ENCODE results near the gene PLA2G10. TPM values are rescaled to one million over a fixed set of nuclear protein-coding genes. Genes with fewer than 3 reads are reported as not detected.
"Not testable (repeated sequence)": the region's sequence is repeated elsewhere in the genome, so short reads cannot be mapped to it uniquely, and the experiment has no call there.

Gene PLA2G10, protein sequence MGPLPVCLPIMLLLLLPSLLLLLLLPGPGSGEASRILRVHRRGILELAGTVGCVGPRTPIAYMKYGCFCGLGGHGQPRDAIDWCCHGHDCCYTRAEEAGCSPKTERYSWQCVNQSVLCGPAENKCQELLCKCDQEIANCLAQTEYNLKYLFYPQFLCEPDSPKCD
- polyA plus RNA-seq (2013) = 0.09 TPM

GRCh38 chr16:14694129-14694528, at the start of gene PLA2G10:
PLA2G10 (minus strand) TSS chr16:14694308; CDS start chr16:14694229, 79 bp downstream.
- H3K9me3 ChIP-seq (ENCODE audit: control extremely low read depth in 1 of 5, control insufficient read depth in 4 of 5, insufficient read depth in 2 of 5, low read depth in 1 of 5, low read length in 4 of 5); DNase-seq; H3K4me3 ChIP-seq (ENCODE audit: control insufficient read depth in 1 of 7, extremely low read depth in 1 of 7, insufficient read depth in 4 of 7, low read depth in 2 of 7, low read length in 6 of 7); POLR2A ChIA-PET; H3K27ac ChIP-seq (ENCODE audit: insufficient read depth in 1 of 2, low read depth in 1 of 2, low read length in 2 of 2, poor library complexity in 1 of 2, severe bottlenecking in 2 of 2); H3K27me3 ChIP-seq (replicated peaks in 2 of 5; ENCODE audit: control insufficient read depth in 4 of 5, insufficient read depth in 5 of 5, low read length in 4 of 5); H3K36me3 ChIP-seq (ENCODE audit: control insufficient read depth in 4 of 4, insufficient read depth in 4 of 4, low read length in 3 of 4); CTCF ChIA-PET; H3K4me1 ChIP-seq (ENCODE audit: control extremely low read depth in 1 of 4, control insufficient read depth in 4 of 4, insufficient read depth in 4 of 4, low read length in 3 of 4): not testable (repeated sequence)
- no CpG with 5 or more reads among the region's 28 CpGs for WGBS (ENCODE audit: insufficient coverage)

DNA sequence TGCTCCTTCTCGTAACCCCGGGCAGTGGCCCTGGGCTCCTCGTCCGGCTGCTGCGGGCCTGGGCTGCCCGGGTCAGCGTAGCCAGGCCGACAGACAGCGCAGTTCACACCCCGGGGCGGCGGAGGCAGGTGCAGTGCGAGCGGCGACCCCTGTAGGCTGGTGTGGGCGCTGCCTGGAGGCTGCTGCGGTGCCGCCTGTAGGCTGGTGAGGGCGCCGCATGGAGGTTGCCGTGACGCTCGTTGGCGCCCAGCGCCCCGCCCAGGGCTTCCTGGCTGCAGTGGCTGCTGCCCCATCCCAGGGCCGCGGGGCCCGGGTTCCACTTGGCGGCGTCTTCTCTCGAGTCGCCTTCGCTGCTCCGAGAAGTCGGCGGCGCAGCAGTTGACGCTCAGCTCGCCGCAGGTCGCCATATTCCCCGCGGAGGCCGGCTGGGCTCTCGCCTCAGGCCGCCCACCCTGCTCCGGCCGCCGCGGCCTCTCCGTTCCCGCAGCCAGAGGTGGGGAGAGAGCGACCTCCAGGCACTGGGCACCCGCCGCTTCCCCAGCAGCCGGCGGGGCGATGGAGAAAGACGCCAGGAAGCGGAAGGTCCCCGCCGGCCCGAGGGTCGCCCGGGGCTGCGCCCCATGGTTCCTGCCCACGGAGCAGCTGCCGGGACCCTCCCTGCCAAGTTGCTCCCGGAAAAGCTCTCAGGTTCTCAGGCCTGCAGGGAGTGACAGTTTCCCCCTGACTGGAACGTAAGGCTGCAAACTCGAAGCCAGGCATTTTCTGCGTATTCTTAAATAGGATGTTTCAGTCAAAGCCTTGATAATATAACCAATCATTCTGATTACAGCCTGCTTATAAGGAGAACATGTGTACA, 48.4 kb upstream of the PLA2G10 start, which contains the start of gene NPIPA2:
Gene NPIPA2 (plus strand): TSS at position 261 of the 856 bp plus-strand sequence. CDS start 5,533 bp downstream, outside the sequence.
- H3K36me3 ChIP-seq (ENCODE audit: control insufficient read depth in 4 of 4, insufficient read depth in 4 of 4, low read length in 3 of 4); H3K27me3 ChIP-seq (replicated peaks in 2 of 5; ENCODE audit: control insufficient read depth in 4 of 5, insufficient read depth in 5 of 5, low read length in 4 of 5); POLR2A ChIA-PET; H3K4me3 ChIP-seq (ENCODE audit: control insufficient read depth in 1 of 7, extremely low read depth in 1 of 7, insufficient read depth in 4 of 7, low read depth in 2 of 7, low read length in 6 of 7); CTCF ChIA-PET; H3K4me1 ChIP-seq (ENCODE audit: control extremely low read depth in 1 of 4, control insufficient read depth in 4 of 4, insufficient read depth in 4 of 4, low read length in 3 of 4); H3K9me3 ChIP-seq (ENCODE audit: control extremely low read depth in 1 of 5, control insufficient read depth in 4 of 5, insufficient read depth in 2 of 5, low read depth in 1 of 5, low read length in 4 of 5); H3K27ac ChIP-seq (ENCODE audit: insufficient read depth in 1 of 2, low read depth in 1 of 2, low read length in 2 of 2, poor library complexity in 1 of 2, severe bottlenecking in 2 of 2); DNase-seq: not testable (repeated sequence)
- no CpG with 5 or more reads among the region's 73 CpGs for WGBS (ENCODE audit: insufficient coverage)

- WGBS (ENCODE audit: insufficient coverage) = no CpG with 5 or more reads among the region's 11 CpGs
- POLR2A ChIA-PET = not testable (repeated sequence)
Measured at GRCh38 chr16:14741794-14742193, 47.7 kb upstream of the PLA2G10 start.

GRCh38 chr16:14740832-14741385, 46.8 kb upstream of the PLA2G10 start:
- CTCF ChIA-PET; H3K4me3 ChIP-seq (ENCODE audit: control insufficient read depth in 1 of 7, extremely low read depth in 1 of 7, insufficient read depth in 4 of 7, low read depth in 2 of 7, low read length in 6 of 7); H3K27ac ChIP-seq (ENCODE audit: insufficient read depth in 1 of 2, low read depth in 1 of 2, low read length in 2 of 2, poor library complexity in 1 of 2, severe bottlenecking in 2 of 2); DNase-seq; H3K4me1 ChIP-seq (ENCODE audit: control extremely low read depth in 1 of 4, control insufficient read depth in 4 of 4, insufficient read depth in 4 of 4, low read length in 3 of 4); POLR2A ChIA-PET; H3K9me3 ChIP-seq (ENCODE audit: control extremely low read depth in 1 of 5, control insufficient read depth in 4 of 5, insufficient read depth in 2 of 5, low read depth in 1 of 5, low read length in 4 of 5); H3K36me3 ChIP-seq (ENCODE audit: control insufficient read depth in 4 of 4, insufficient read depth in 4 of 4, low read length in 3 of 4); H3K27me3 ChIP-seq (replicated peaks in 2 of 5; ENCODE audit: control insufficient read depth in 4 of 5, insufficient read depth in 5 of 5, low read length in 4 of 5): not testable (repeated sequence)
- no CpG with 5 or more reads among the region's 10 CpGs for WGBS (ENCODE audit: insufficient coverage)

More at GRCh38 chr16:14741794-14742193, 47.7 kb upstream of the PLA2G10 start:
- H3K36me3 ChIP-seq (ENCODE audit: control insufficient read depth in 4 of 4, insufficient read depth in 4 of 4, low read length in 3 of 4); H3K27ac ChIP-seq (ENCODE audit: insufficient read depth in 1 of 2, low read depth in 1 of 2, low read length in 2 of 2, poor library complexity in 1 of 2, severe bottlenecking in 2 of 2); DNase-seq; H3K27me3 ChIP-seq (replicated peaks in 2 of 5; ENCODE audit: control insufficient read depth in 4 of 5, insufficient read depth in 5 of 5, low read length in 4 of 5); H3K9me3 ChIP-seq (ENCODE audit: control extremely low read depth in 1 of 5, control insufficient read depth in 4 of 5, insufficient read depth in 2 of 5, low read depth in 1 of 5, low read length in 4 of 5); H3K4me1 ChIP-seq (ENCODE audit: control extremely low read depth in 1 of 4, control insufficient read depth in 4 of 4, insufficient read depth in 4 of 4, low read length in 3 of 4); CTCF ChIA-PET; H3K4me3 ChIP-seq (ENCODE audit: control insufficient read depth in 1 of 7, extremely low read depth in 1 of 7, insufficient read depth in 4 of 7, low read depth in 2 of 7, low read length in 6 of 7): not testable (repeated sequence)

DNA sequence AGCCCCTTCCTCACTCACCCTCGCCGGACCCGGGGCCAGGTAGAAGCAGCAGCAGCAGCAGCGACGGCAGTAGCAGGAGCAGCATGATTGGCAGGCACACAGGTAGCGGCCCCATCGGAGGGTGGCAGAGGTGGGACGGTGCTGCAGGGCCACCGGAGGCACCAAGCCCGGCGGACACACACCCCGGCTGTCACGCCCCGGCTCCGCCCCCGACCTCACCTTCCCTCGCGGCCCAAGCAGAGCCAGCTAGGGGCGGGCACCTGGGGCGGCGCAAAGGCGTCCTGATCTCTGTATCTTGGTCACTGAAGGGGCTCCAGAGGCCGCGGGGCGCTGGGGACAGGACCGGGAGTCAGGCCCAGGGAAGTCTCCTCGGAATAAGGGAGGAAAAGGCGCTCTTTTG, 39.1 kb upstream of the PLA2G10 start:
- not testable (repeated sequence) for H3K27me3 ChIP-seq (replicated peaks in 2 of 5; ENCODE audit: control insufficient read depth in 4 of 5, insufficient read depth in 5 of 5, low read length in 4 of 5)

DNA sequence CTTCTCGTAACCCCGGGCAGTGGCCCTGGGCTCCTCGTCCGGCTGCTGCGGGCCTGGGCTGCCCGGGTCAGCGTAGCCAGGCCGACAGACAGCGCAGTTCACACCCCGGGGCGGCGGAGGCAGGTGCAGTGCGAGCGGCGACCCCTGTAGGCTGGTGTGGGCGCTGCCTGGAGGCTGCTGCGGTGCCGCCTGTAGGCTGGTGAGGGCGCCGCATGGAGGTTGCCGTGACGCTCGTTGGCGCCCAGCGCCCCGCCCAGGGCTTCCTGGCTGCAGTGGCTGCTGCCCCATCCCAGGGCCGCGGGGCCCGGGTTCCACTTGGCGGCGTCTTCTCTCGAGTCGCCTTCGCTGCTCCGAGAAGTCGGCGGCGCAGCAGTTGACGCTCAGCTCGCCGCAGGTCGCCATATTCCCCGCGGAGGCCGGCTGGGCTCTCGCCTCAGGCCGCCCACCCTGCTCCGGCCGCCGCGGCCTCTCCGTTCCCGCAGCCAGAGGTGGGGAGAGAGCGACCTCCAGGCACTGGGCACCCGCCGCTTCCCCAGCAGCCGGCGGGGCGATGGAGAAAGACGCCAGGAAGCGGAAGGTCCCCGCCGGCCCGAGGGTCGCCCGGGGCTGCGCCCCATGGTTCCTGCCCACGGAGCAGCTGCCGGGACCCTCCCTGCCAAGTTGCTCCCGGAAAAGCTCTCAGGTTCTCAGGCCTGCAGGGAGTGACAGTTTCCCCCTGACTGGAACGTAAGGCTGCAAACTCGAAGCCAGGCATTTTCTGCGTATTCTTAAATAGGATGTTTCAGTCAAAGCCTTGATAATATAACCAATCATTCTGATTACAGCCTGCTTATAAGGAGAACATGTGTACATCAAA, 9.3 kb upstream of the PLA2G10 start, which contains the start of gene NPIPA3:
Gene NPIPA3 (plus strand): TSS at position 256 of the 856 bp plus-strand sequence. CDS start 5,533 bp downstream, outside the sequence.
- POLR2A ChIA-PET; DNase-seq; H3K36me3 ChIP-seq (ENCODE audit: control insufficient read depth in 4 of 4, insufficient read depth in 4 of 4, low read length in 3 of 4); CTCF ChIA-PET; H3K27ac ChIP-seq (ENCODE audit: insufficient read depth in 1 of 2, low read depth in 1 of 2, low read length in 2 of 2, poor library complexity in 1 of 2, severe bottlenecking in 2 of 2); H3K4me1 ChIP-seq (ENCODE audit: control extremely low read depth in 1 of 4, control insufficient read depth in 4 of 4, insufficient read depth in 4 of 4, low read length in 3 of 4); H3K27me3 ChIP-seq (replicated peaks in 2 of 5; ENCODE audit: control insufficient read depth in 4 of 5, insufficient read depth in 5 of 5, low read length in 4 of 5); H3K4me3 ChIP-seq (ENCODE audit: control insufficient read depth in 1 of 7, extremely low read depth in 1 of 7, insufficient read depth in 4 of 7, low read depth in 2 of 7, low read length in 6 of 7); H3K9me3 ChIP-seq (ENCODE audit: control extremely low read depth in 1 of 5, control insufficient read depth in 4 of 5, insufficient read depth in 2 of 5, low read depth in 1 of 5, low read length in 4 of 5): not testable (repeated sequence)
- WGBS (ENCODE audit: insufficient coverage) = no CpG with 5 or more reads among the region's 73 CpGs

More for the DNA sequence above, 39.1 kb upstream of the PLA2G10 start:
- CTCF ChIA-PET; POLR2A ChIA-PET; H3K9me3 ChIP-seq (ENCODE audit: control extremely low read depth in 1 of 5, control insufficient read depth in 4 of 5, insufficient read depth in 2 of 5, low read depth in 1 of 5, low read length in 4 of 5); H3K4me1 ChIP-seq (ENCODE audit: control extremely low read depth in 1 of 4, control insufficient read depth in 4 of 4, insufficient read depth in 4 of 4, low read length in 3 of 4); DNase-seq; H3K27ac ChIP-seq (ENCODE audit: insufficient read depth in 1 of 2, low read depth in 1 of 2, low read length in 2 of 2, poor library complexity in 1 of 2, severe bottlenecking in 2 of 2); H3K36me3 ChIP-seq (ENCODE audit: control insufficient read depth in 4 of 4, insufficient read depth in 4 of 4, low read length in 3 of 4); H3K4me3 ChIP-seq (ENCODE audit: control insufficient read depth in 1 of 7, extremely low read depth in 1 of 7, insufficient read depth in 4 of 7, low read depth in 2 of 7, low read length in 6 of 7): not testable (repeated sequence)
- no CpG with 5 or more reads among the region's 28 CpGs for WGBS (ENCODE audit: insufficient coverage)
